ENCODE measurements around the gene CD55. TPM values are rescaled to one million over a fixed set of nuclear protein-coding genes. Genes with fewer than 3 reads are reported as not detected.
A peak's percentile ranks its signal among the peaks of the same experiment; 100 is the strongest.

The CD55 gene
- total and polyA plus RNA-seq, 2 experiments from 2014 or later = 52.8 to 54.7 TPM

DNA sequence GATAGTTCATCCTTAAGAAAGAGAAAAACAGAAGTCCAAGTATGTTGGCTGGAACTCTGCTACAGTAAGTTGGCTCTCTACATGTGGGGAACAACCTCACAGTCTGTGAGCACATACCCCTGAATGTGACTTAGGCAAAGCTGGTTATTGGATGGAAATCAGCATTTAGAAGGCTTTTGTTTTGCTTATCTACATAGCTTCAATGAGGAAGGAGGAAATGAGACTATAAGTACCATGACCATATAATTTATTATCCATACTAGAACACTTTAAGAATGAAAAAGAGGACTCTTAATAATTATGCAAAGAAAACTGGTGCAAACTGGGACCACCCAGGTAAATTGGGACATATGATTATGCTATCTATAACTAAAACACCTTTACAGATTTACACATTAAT lies 31.7 kb upstream of the CD55 start:
- Histone ChIP-seq H3K36me3 (ENCODE audit: low read depth) (no peaks in the 10 kb centered on the region), H2AFZ (no peak overlapping the region), H3K4me1 (ENCODE audit: insufficient read depth) (no peaks in the 10 kb centered on the region), H4K20me1 (ENCODE audit: insufficient read depth) (no peaks in the 10 kb centered on the region), H3K9me3 (ENCODE audit: low read depth) (no peaks in the 10 kb centered on the region), H3K79me2 (ENCODE audit: insufficient read depth) (no peaks in the 10 kb centered on the region), H3K27me3 (replicated peaks; ENCODE audit: insufficient read depth) (peaks cover 6% of the 10 kb centered on the region; the same call in 1 of the 2 replicates), H3K4me3 (no peak overlapping the region), H3K27ac (no peak overlapping the region), H3K4me2 (ENCODE audit: unreplicated experiment) (no peak overlapping the region), H3F3A (ENCODE audit: insufficient read depth) (no peaks in the 10 kb centered on the region), H3K9me2 (ENCODE audit: insufficient read depth) (no peaks in the 10 kb centered on the region), H3K9ac (no peak overlapping the region)
- in situ Hi-C loops (cut with MboI) = no loop called here
- no peak for TF ChIP-seq EZH2phosphoT487 (IDR thresholded peaks at IDR 0.05; ENCODE audit: insufficient read depth, low read depth)
- no peak for TF ChIP-seq EZH2 (IDR thresholded peaks at IDR 0.05; ENCODE audit: insufficient read depth, poor library complexity, severe bottlenecking)
- no peak for DNase-seq

DNA sequence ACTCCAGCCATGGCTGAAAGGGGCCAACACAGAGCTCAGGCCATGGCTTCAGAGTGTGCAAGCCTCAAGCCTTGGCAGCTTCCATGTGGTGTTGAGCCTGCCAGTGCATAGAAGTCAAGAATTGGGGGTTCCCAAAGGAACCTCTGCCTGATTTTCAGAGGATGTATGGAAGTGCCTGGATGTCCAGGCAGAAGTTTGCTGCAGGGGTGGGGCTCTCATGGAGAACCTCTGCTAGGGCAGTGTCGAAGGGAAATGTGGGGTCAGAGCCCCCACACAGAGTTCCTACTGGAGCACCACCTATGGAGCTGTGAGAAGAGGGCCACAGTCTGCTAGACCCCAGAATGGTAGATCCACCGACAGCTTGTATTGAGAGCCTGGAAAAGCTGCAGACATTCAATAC lies 29.8 kb upstream of the CD55 start:
- H3F3A ChIP-seq (ENCODE audit: insufficient read depth) = no peaks in the 10 kb centered on the region
- H3K27ac ChIP-seq = no peak overlapping the region
- H3K36me3 ChIP-seq (ENCODE audit: low read depth) = no peaks in the 10 kb centered on the region
- no peaks in the 10 kb centered on the region for H3K79me2 ChIP-seq (ENCODE audit: insufficient read depth)
- H3K9ac ChIP-seq = no peak overlapping the region
- no peak for DNase-seq
- peaks cover 6% of the 10 kb centered on the region; the same call in 1 of the 2 replicates for H3K27me3 ChIP-seq (replicated peaks; ENCODE audit: insufficient read depth)
- H3K4me2 ChIP-seq (ENCODE audit: unreplicated experiment) = no peak overlapping the region
- H3K4me3 ChIP-seq = no peak overlapping the region
- no peak overlapping the region for H2AFZ ChIP-seq
- 53 to 54% methylated on average over 2 of the region's 2 CpGs for WGBS, 2 experiments (ENCODE audit: low coverage in 1 of 2, low lambda C conversion rate in 2 of 2, missing lambda C conversion rate in 2 of 2)
- H3K9me2 ChIP-seq (ENCODE audit: insufficient read depth) = no peaks in the 10 kb centered on the region
- no peaks in the 10 kb centered on the region for H4K20me1 ChIP-seq (ENCODE audit: insufficient read depth)
- in situ Hi-C loops (cut with MboI) = no loop called here
- no peaks in the 10 kb centered on the region for H3K4me1 ChIP-seq (ENCODE audit: insufficient read depth)
- H3K9me3 ChIP-seq (ENCODE audit: low read depth) = no peaks in the 10 kb centered on the region
- no peak for TF ChIP-seq EZH2 (IDR thresholded peaks at IDR 0.05; ENCODE audit: insufficient read depth, poor library complexity, severe bottlenecking)
- no peak for TF ChIP-seq EZH2phosphoT487 (IDR thresholded peaks at IDR 0.05; ENCODE audit: insufficient read depth, low read depth)

DNA sequence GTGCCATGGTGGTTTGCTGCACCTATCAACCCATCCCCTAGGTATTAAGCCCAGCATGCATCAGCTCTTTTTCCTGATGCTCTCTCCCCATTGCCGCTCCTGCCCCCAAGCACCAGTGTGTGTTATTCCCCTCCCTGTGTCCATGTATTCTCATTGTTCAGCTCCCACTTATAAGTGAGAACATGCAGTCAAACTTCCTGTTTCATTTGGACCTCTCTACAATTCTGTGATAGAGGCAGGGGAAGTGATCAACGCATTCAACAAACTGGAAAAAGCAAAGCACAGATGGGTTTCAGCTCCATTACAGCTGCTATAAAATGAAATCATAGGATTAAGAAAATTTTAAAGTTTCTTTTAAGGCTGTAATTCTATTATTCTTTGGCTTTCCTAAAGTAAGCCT lies 23.3 kb upstream of the CD55 start:
- 52 to 58% methylated on average over 2 of the region's 2 CpGs for WGBS, 2 experiments (ENCODE audit: low coverage in 1 of 2, low lambda C conversion rate in 2 of 2, missing lambda C conversion rate in 2 of 2)
- no peaks in the 10 kb centered on the region for H3K36me3 ChIP-seq (ENCODE audit: low read depth)
- peak overlapping the region; percentile 1; the same call in 1 of the 2 replicates for H2AFZ ChIP-seq
- in situ Hi-C loops (cut with MboI) = no loop called here
- no peak overlapping the region for H3K27ac ChIP-seq
- TF ChIP-seq EZH2 (IDR thresholded peaks at IDR 0.05; ENCODE audit: insufficient read depth, poor library complexity, severe bottlenecking) (no peak), EZH2phosphoT487 (IDR thresholded peaks at IDR 0.05; ENCODE audit: insufficient read depth, low read depth) (no peak)
- no peaks in the 10 kb centered on the region for H3K27me3 ChIP-seq (replicated peaks; ENCODE audit: insufficient read depth)
- no peak overlapping the region for H3K9ac ChIP-seq
- H4K20me1 ChIP-seq (ENCODE audit: insufficient read depth) = no peaks in the 10 kb centered on the region
- no peaks in the 10 kb centered on the region for H3F3A ChIP-seq (ENCODE audit: insufficient read depth)
- H3K4me1 ChIP-seq (ENCODE audit: insufficient read depth) = no peaks in the 10 kb centered on the region
- no peaks in the 10 kb centered on the region for H3K79me2 ChIP-seq (ENCODE audit: insufficient read depth)
- DNase-seq = no peak
- H3K9me3 ChIP-seq (ENCODE audit: low read depth) = no peaks in the 10 kb centered on the region
- peak overlapping the region; percentile 16 for H3K4me2 ChIP-seq (ENCODE audit: unreplicated experiment)
- H3K4me3 ChIP-seq = no peak overlapping the region
- no peaks in the 10 kb centered on the region for H3K9me2 ChIP-seq (ENCODE audit: insufficient read depth)

DNA sequence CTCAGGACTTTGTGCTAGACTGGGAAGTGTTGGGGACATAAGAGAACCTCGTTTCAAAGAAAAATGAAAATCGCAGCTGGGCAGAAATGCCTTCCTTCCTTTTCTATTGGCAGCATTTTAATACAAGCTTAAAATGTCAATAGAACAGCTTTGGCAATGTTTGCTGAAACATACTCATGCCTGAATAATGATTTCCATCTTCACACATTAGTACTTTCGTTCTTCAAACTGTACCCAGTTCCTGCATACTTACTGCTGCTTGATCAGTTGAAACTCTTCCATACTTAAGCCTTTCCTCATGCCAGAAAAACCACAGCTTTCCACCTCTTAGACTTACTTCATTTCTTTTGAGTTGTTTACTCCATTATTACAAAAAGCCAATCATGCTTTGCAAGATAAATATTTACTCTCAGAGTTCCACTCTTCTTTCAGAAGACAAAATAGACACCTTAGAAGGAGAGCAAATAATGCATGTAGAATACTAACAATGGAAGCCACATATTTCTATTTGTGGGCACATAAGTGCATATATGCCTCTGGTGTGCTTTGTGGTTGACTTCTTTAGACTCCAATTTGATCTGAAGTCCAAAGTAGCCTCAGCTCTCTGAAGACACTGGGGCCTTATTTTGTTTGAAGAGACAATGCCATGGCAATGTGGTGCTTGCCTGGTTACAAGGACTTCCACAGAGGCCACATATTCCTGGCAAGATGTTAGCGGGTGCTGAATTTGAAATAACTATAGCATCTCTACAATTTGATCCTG lies 22.7 kb upstream of the CD55 start:
- Histone ChIP-seq H4K20me1 (ENCODE audit: insufficient read depth) (no peaks in the 10 kb centered on the region), H3K4me2 (ENCODE audit: unreplicated experiment) (peak overlapping the region; percentile 16), H3K4me1 (ENCODE audit: insufficient read depth) (no peaks in the 10 kb centered on the region), H3K27ac (no peak overlapping the region), H3K9me3 (ENCODE audit: low read depth) (no peaks in the 10 kb centered on the region), H3K9ac (no peak overlapping the region), H3K27me3 (replicated peaks; ENCODE audit: insufficient read depth) (no peaks in the 10 kb centered on the region), H3K4me3 (no peak overlapping the region), H3K9me2 (ENCODE audit: insufficient read depth) (no peaks in the 10 kb centered on the region), H2AFZ (peak overlapping the region; percentile 1; the same call in 1 of the 2 replicates), H3K79me2 (ENCODE audit: insufficient read depth) (no peaks in the 10 kb centered on the region), H3F3A (ENCODE audit: insufficient read depth) (no peaks in the 10 kb centered on the region), H3K36me3 (ENCODE audit: low read depth) (no peaks in the 10 kb centered on the region)
- TF ChIP-seq EZH2phosphoT487 (IDR thresholded peaks at IDR 0.05; ENCODE audit: insufficient read depth, low read depth) = no peak
- TF ChIP-seq EZH2 (IDR thresholded peaks at IDR 0.05; ENCODE audit: insufficient read depth, poor library complexity, severe bottlenecking) = no peak
- peak; percentile 35 for DNase-seq
- in situ Hi-C loops (cut with MboI) = no loop called here
- 25 to 30% methylated on average over 4 of the region's 4 CpGs for WGBS, 2 experiments (ENCODE audit: low coverage in 1 of 2, low lambda C conversion rate in 2 of 2, missing lambda C conversion rate in 2 of 2)

All from GM23248 (cell line).